ENCODE measurements around the gene KRTAP22-2. TPM values are rescaled to one million over a fixed set of nuclear protein-coding genes. Genes with fewer than 3 reads are reported as not detected.

The KRTAP22-2 gene
- not detected in 2 replicates for total RNA-seq
- total RNA-seq (2013) = not detected
- polyA plus RNA-seq = not detected in 2 replicates
- polyA minus RNA-seq = not detected in 2 replicates

GRCh38 chr21:30590297-30590696, at the start of gene KRTAP22-2:
Gene KRTAP22-2 (minus strand): TSS chr21:30590397.
- Histone ChIP-seq H3K4me3 (ENCODE audit: control extremely low read depth in 1 of 5, extremely low read depth in 1 of 5, insufficient read depth in 1 of 5, low read depth in 2 of 5, low read length in 4 of 5) (no peak within 1 kb of the TSS), H3K4me1 (ENCODE audit: control insufficient read depth in 2 of 2, insufficient read depth in 2 of 2, low read length in 2 of 2) (no peaks in the 10 kb centered on the region), H3K27me3 (replicated peaks in 1 of 4; ENCODE audit: control extremely low read depth in 1 of 4, control insufficient read depth in 3 of 4, insufficient read depth in 4 of 4, low read length in 3 of 4) (no peaks in the 10 kb centered on the region), H3K9ac (ENCODE audit: low read length) (no peak within 1 kb of the TSS), H3K9me3 (ENCODE audit: control extremely low read depth in 1 of 3, control insufficient read depth in 2 of 3, insufficient read depth in 1 of 3, low read length in 2 of 3) (peaks cover 0 to 4% (median 3%) of the 10 kb centered on the region in 3 donors), H3K36me3 (replicated peaks in 1 of 2; ENCODE audit: control extremely low read depth in 1 of 2, control insufficient read depth in 1 of 2, extremely low read depth in 1 of 2, insufficient read depth in 2 of 2, low read length in 1 of 2) (no peaks in the 10 kb centered on the region), H4K20me1 (ENCODE audit: control insufficient read depth, insufficient read depth, low read length, poor library complexity, severe bottlenecking) (no peaks in the 10 kb centered on the region), H3K27ac (ENCODE audit: low read length in 2 of 2) (no peak within 1 kb of the TSS), H3K79me2 (ENCODE audit: control insufficient read depth, insufficient read depth, low read length) (no peaks in the 10 kb centered on the region), H2AFZ (ENCODE audit: insufficient read depth, low read depth, low read length, poor library complexity, severe bottlenecking) (no peak within 1 kb of the TSS), H3K4me2 (replicated peaks; ENCODE audit: low read depth, low read length, poor library complexity, severe bottlenecking) (no peak within 1 kb of the TSS)
- Mint-ChIP-seq H3K4me1 (no peaks in the 10 kb centered on the region), H3K9me3 (ENCODE audit: insufficient read depth) (peaks cover 3% of the 10 kb centered on the region), H3K27me3 (no peaks in the 10 kb centered on the region), H3K27ac (no peak within 1 kb of the TSS), H3K4me3 (no peak within 1 kb of the TSS)
- intact Hi-C loops (cut with micrococcal nuclease) = no loop called here
- ATAC-seq (ENCODE audit: low read depth) (no peak), DNase-seq (no peak)
- TF ChIP-seq EZH2 (IDR thresholded peaks at IDR 0.05; ENCODE audit: borderline replicate concordance, insufficient read depth, low read depth, low read length, poor library complexity, severe bottlenecking) = no peak
- TF ChIP-seq, protein P1, sequence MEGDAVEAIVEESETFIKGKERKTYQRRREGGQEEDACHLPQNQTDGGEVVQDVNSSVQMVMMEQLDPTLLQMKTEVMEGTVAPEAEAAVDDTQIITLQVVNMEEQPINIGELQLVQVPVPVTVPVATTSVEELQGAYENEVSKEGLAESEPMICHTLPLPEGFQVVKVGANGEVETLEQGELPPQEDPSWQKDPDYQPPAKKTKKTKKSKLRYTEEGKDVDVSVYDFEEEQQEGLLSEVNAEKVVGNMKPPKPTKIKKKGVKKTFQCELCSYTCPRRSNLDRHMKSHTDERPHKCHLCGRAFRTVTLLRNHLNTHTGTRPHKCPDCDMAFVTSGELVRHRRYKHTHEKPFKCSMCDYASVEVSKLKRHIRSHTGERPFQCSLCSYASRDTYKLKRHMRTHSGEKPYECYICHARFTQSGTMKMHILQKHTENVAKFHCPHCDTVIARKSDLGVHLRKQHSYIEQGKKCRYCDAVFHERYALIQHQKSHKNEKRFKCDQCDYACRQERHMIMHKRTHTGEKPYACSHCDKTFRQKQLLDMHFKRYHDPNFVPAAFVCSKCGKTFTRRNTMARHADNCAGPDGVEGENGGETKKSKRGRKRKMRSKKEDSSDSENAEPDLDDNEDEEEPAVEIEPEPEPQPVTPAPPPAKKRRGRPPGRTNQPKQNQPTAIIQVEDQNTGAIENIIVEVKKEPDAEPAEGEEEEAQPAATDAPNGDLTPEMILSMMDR (IDR thresholded peaks at IDR 0.05) = no peak
- ChIA-PET POLR2A (no interaction called here), CTCF (no interaction called here)

DNA sequence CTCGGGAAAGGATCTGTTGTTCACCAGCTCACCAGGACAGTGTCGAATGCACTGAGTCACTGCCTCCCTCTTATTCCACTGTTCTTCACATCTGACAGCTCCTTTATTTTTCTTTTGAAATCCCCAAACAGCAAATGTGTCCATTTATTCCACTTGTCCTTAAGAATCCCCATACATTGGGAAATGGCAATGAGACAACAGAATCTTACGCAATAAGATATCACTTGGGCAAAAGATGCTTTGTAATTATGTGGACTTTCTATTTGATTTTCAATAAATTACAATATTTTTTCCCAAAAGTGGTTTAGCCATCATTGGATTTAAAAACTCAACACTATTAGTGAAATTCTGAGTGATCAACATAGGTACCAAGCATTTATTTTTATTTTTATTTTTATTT, 48.5 kb upstream of the KRTAP22-2 start:
- no peak overlapping the region for H3K4me3 ChIP-seq (ENCODE audit: control extremely low read depth in 1 of 5, extremely low read depth in 1 of 5, insufficient read depth in 1 of 5, low read depth in 2 of 5, low read length in 4 of 5)

More for the DNA sequence above, 48.5 kb upstream of the KRTAP22-2 start:
- no peak for DNase-seq
- no peaks in the 10 kb centered on the region for H3K36me3 ChIP-seq (replicated peaks in 1 of 2; ENCODE audit: control extremely low read depth in 1 of 2, control insufficient read depth in 1 of 2, extremely low read depth in 1 of 2, insufficient read depth in 2 of 2, low read length in 1 of 2)
- Mint-ChIP-seq H3K4me1 (no peaks in the 10 kb centered on the region), H3K27me3 (no peaks in the 10 kb centered on the region), H3K9me3 (ENCODE audit: insufficient read depth) (peaks cover 5% of the 10 kb centered on the region), H3K27ac (no peak overlapping the region), H3K4me3 (no peak overlapping the region)
- no peaks in the 10 kb centered on the region for H3K79me2 ChIP-seq (ENCODE audit: control insufficient read depth, insufficient read depth, low read length)
- H3K9ac ChIP-seq (ENCODE audit: low read length) = no peak overlapping the region
- no peaks in the 10 kb centered on the region for H3K27me3 ChIP-seq (replicated peaks in 1 of 4; ENCODE audit: control extremely low read depth in 1 of 4, control insufficient read depth in 3 of 4, insufficient read depth in 4 of 4, low read length in 3 of 4)
- H3K4me2 ChIP-seq (replicated peaks; ENCODE audit: low read depth, low read length, poor library complexity, severe bottlenecking) = no peak overlapping the region
- H3K27ac ChIP-seq (ENCODE audit: low read length in 2 of 2) = no peak overlapping the region
- no peak overlapping the region for H2AFZ ChIP-seq (ENCODE audit: insufficient read depth, low read depth, low read length, poor library complexity, severe bottlenecking)
- ATAC-seq (ENCODE audit: low read depth) = no peak
- H3K4me1 ChIP-seq (ENCODE audit: control insufficient read depth in 2 of 2, insufficient read depth in 2 of 2, low read length in 2 of 2) = no peaks in the 10 kb centered on the region
- WGBS (ENCODE audit: insufficient coverage) = 100% methylated on average over 2 of the region's 3 CpGs
- ChIA-PET POLR2A (no interaction called here), CTCF (no interaction called here)
- intact Hi-C loops (cut with micrococcal nuclease) = no loop called here
- no peaks in the 10 kb centered on the region for H3K9me3 ChIP-seq (ENCODE audit: control extremely low read depth in 1 of 3, control insufficient read depth in 2 of 3, insufficient read depth in 1 of 3, low read length in 2 of 3)
- TF ChIP-seq EZH2 (IDR thresholded peaks at IDR 0.05; ENCODE audit: borderline replicate concordance, insufficient read depth, low read depth, low read length, poor library complexity, severe bottlenecking) = no peak
- TF ChIP-seq, protein P1 (IDR thresholded peaks at IDR 0.05) = no peak
- no peaks in the 10 kb centered on the region for H4K20me1 ChIP-seq (ENCODE audit: control insufficient read depth, insufficient read depth, low read length, poor library complexity, severe bottlenecking)

All from B cell (primary cell).